ENCODE data around the gene GTF2IRD1.
A peak's percentile ranks its signal among the peaks of the same experiment; 100 is the strongest.
"Not testable (repeated sequence)": the region's sequence is repeated elsewhere in the genome, so short reads cannot be mapped to it uniquely, and the experiment has no call there.

Gene GTF2IRD1

GRCh38 chr7:74429153-74429747, 24.5 kb upstream of the GTF2IRD1 start:
- no peak overlapping the region for H3K4me3 ChIP-seq (ENCODE audit: low read depth, low read length)
- peak; percentile 72 for DNase-seq (ENCODE audit: low read depth)
- TF ChIP-seq CTCF (IDR thresholded peaks at IDR 0.05; ENCODE audit: low read depth, low read length), result no peak
- TF ChIP-seq POLR2A (IDR thresholded peaks at IDR 0.05; ENCODE audit: extremely low read depth, insufficient read length), result no peak
- no peak for TF ChIP-seq MYC (IDR thresholded peaks at IDR 0.05; ENCODE audit: low read depth, low read length)
- no peak for TF ChIP-seq MAX (IDR thresholded peaks at IDR 0.05; ENCODE audit: low read depth, low read length)

- not testable (repeated sequence) for DNase-seq (ENCODE audit: low read depth); H3K4me3 ChIP-seq (ENCODE audit: low read depth, low read length)
Observed at GRCh38 chr7:74430409-74430808, 23.3 kb upstream of the GTF2IRD1 start.

GRCh38 chr7:74430961-74431466, 22.7 kb upstream of the GTF2IRD1 start:
- H3K4me3 ChIP-seq (ENCODE audit: low read depth, low read length), result no peak overlapping the region
- no peak for TF ChIP-seq CTCF (IDR thresholded peaks at IDR 0.05; ENCODE audit: low read depth, low read length)
- TF ChIP-seq MYC (IDR thresholded peaks at IDR 0.05; ENCODE audit: low read depth, low read length), result no peak
- no peak for TF ChIP-seq POLR2A (IDR thresholded peaks at IDR 0.05; ENCODE audit: extremely low read depth, insufficient read length)
- no peak for TF ChIP-seq MAX (IDR thresholded peaks at IDR 0.05; ENCODE audit: low read depth, low read length)
- no peak for DNase-seq (ENCODE audit: low read depth)

GRCh38 chr7:74437291-74437571, 16.5 kb upstream of the GTF2IRD1 start:
- not testable (repeated sequence) for H3K4me3 ChIP-seq (ENCODE audit: low read depth, low read length); DNase-seq (ENCODE audit: low read depth)

GRCh38 chr7:74438327-74438726, 15.4 kb upstream of the GTF2IRD1 start:
- no peak for DNase-seq (ENCODE audit: low read depth)
- H3K4me3 ChIP-seq (ENCODE audit: low read depth, low read length), result no peak overlapping the region
- TF ChIP-seq MYC (IDR thresholded peaks at IDR 0.05; ENCODE audit: low read depth, low read length) (no peak), CTCF (IDR thresholded peaks at IDR 0.05; ENCODE audit: low read depth, low read length) (no peak), MAX (IDR thresholded peaks at IDR 0.05; ENCODE audit: low read depth, low read length) (no peak), POLR2A (IDR thresholded peaks at IDR 0.05; ENCODE audit: extremely low read depth, insufficient read length) (no peak)

- TF ChIP-seq MYC (IDR thresholded peaks at IDR 0.05; ENCODE audit: low read depth, low read length) (no peak), CTCF (IDR thresholded peaks at IDR 0.05; ENCODE audit: low read depth, low read length) (no peak), POLR2A (IDR thresholded peaks at IDR 0.05; ENCODE audit: extremely low read depth, insufficient read length) (no peak), MAX (IDR thresholded peaks at IDR 0.05; ENCODE audit: low read depth, low read length) (no peak)
- DNase-seq (ENCODE audit: low read depth), result no peak
- no peak overlapping the region for H3K4me3 ChIP-seq (ENCODE audit: low read depth, low read length)
Observed at GRCh38 chr7:74439541-74439940, 14.2 kb upstream of the GTF2IRD1 start.

GRCh38 chr7:74440143-74440542, 13.6 kb upstream of the GTF2IRD1 start:
- not testable (repeated sequence) for H3K4me3 ChIP-seq (ENCODE audit: low read depth, low read length)

More at GRCh38 chr7:74440143-74440542, 13.6 kb upstream of the GTF2IRD1 start:
- DNase-seq (ENCODE audit: low read depth), result not testable (repeated sequence)

All from NB4 (cell line).